Measurements from ENCODE around the gene TMEM201. TPM values are rescaled to one million over a fixed set of nuclear protein-coding genes. Genes with fewer than 3 reads are reported as not detected.

Gene TMEM201
- total RNA-seq, 4 donors from 2014 or later: 3.3 to 9.9 (median 8.7) TPM

DNA sequence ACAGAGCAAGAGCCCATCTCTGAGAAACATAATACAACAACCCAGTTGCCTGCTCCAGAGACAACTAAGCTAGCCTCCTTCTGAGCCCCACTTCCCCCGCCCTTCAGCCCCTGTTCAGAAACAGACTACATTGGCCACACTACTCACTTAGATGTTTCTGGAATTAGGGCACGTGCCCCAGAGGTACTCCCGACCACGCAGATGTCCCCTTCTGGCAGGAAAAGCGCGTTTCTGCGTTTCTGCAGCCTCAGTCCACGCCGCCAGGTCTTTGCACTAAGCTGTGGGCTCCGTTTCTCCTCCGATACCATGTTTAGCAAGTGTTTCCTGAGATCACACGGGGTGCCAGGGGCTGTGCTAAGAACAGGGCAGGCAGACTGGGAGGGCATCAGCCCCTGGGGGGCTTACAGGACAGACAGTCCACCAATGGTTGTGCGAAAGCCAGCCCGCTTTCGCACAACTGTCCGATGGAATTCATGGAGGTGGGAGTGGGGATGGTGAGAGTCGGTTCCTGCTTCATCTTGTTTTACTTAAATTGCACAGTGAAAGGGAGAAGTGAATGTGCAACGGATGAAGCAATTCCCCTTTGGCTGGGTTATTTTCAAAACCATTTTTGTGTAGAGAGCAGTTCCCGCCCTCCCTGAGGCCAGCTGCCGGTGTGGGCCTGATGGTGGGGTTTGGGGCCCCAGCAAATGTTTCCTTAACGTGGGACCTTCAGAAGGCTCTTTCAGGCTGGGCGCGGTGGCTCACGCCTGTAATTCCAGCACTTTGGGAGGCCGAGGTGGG lies 65.5 kb downstream of the TMEM201 start:
- DNase-seq: peak in 2 of 3 donors; percentile 58
- TF ChIP-seq, protein P1, sequence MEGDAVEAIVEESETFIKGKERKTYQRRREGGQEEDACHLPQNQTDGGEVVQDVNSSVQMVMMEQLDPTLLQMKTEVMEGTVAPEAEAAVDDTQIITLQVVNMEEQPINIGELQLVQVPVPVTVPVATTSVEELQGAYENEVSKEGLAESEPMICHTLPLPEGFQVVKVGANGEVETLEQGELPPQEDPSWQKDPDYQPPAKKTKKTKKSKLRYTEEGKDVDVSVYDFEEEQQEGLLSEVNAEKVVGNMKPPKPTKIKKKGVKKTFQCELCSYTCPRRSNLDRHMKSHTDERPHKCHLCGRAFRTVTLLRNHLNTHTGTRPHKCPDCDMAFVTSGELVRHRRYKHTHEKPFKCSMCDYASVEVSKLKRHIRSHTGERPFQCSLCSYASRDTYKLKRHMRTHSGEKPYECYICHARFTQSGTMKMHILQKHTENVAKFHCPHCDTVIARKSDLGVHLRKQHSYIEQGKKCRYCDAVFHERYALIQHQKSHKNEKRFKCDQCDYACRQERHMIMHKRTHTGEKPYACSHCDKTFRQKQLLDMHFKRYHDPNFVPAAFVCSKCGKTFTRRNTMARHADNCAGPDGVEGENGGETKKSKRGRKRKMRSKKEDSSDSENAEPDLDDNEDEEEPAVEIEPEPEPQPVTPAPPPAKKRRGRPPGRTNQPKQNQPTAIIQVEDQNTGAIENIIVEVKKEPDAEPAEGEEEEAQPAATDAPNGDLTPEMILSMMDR (IDR thresholded peaks at IDR 0.05): no peak
- no peak for TF ChIP-seq POLR2A (IDR thresholded peaks at IDR 0.05)
- H3K27me3 ChIP-seq: peaks cover 0 to 12% of the 10 kb centered on the region in 2 donors
- peaks cover 0 to 20% (median 13%) of the 10 kb centered on the region in 4 donors for H3K4me1 ChIP-seq
- H3K27ac ChIP-seq: peak overlapping the region; percentile 48 to 97 (median 82)
- peak overlapping the region; percentile 18 to 96 (median 61) for H3K4me3 ChIP-seq
- H3K9me3 ChIP-seq: no peaks in the 10 kb centered on the region
- H3K36me3 ChIP-seq: no peaks in the 10 kb centered on the region

DNA sequence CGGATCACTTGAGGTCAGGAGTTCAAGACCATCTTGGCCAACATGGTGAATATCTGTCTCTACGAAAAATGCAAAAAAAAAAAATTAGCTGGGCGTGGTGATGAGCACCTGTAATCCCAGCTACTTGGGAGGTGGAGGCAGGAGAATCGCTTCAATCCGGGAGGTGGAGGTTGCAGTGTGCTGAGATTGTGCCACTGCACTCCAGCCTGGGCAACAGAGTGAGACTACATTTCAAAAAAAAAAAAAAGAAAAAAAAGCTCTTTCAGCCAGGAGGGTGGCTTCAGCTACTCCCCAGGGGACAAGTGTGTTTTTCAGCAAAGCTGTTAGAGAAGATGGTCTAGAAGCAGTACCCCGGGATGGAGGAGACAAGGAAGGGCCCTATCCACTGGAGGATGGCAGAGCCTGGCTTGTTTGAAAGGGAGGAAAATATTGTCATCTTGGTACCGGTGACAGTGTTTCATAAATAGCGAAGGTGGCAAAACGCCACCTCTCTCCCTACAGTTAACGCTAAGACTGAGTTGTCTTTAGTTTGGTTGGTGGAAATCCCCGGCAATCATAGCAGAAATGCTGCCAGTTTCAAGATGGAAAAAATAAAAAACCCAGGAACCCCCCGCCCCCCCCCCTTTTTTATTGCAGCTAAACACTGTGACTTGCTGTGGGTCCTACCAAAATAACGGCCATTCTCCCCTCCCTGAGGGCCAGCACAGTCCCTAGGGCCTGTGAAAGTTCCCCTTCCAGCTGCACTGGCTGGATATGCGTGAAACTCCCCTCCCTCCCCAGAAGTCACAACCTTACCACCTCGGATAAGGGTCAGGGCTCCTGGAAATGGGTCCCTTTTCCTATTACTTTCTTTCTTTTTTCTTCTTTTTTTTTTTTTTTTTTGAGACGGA lies 66.4 kb downstream of the TMEM201 start:
- peak overlapping the region in 3 of 4 donors; percentile 76 to 97 (median 88) for H3K27ac ChIP-seq
- no peaks in the 10 kb centered on the region for H3K36me3 ChIP-seq
- peaks cover 0 to 12% of the 10 kb centered on the region in 2 donors for H3K27me3 ChIP-seq
- peak overlapping the region in 3 of 4 donors; percentile 3 to 96 (median 62) for H3K4me3 ChIP-seq
- TF ChIP-seq, protein P1 (IDR thresholded peaks at IDR 0.05): no peak
- no peak for TF ChIP-seq POLR2A (IDR thresholded peaks at IDR 0.05)
- peaks cover 0 to 20% (median 13%) of the 10 kb centered on the region in 4 donors for H3K4me1 ChIP-seq
- DNase-seq: peak in 1 of 3 donors; percentile 30
- H3K9me3 ChIP-seq: no peaks in the 10 kb centered on the region

DNA sequence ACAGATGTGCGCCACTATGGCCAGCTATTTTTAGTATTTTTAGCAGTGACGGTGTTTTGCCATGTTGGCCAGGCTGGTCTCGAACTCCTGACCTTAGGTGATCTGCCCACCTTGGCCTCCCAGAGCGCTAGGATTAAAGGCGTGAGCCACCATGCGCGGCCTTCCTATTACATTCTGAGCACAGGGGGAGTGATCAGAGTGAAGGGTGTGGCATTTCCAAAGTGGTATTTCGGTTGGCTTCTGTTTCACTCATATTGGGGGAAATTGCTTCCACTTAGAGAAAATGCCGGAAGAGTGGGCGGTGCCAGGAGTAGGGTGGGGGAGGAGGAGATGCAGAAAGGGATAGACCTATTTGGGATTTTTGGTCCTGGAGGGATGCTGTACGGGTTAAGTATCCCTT lies 67.1 kb downstream of the TMEM201 start:
- no peak for DNase-seq
- Histone ChIP-seq H3K9me3 (no peaks in the 10 kb centered on the region), H3K4me1 (peaks cover 0 to 18% (median 13%) of the 10 kb centered on the region in 4 donors), H3K27me3 (peaks cover 0 to 12% of the 10 kb centered on the region in 2 donors), H3K36me3 (no peaks in the 10 kb centered on the region), H3K4me3 (no peak overlapping the region), H3K27ac (peak overlapping the region in 1 of 4 donors; percentile 97)
- TF ChIP-seq, protein P1 (IDR thresholded peaks at IDR 0.05): no peak
- no peak for TF ChIP-seq POLR2A (IDR thresholded peaks at IDR 0.05)

DNA sequence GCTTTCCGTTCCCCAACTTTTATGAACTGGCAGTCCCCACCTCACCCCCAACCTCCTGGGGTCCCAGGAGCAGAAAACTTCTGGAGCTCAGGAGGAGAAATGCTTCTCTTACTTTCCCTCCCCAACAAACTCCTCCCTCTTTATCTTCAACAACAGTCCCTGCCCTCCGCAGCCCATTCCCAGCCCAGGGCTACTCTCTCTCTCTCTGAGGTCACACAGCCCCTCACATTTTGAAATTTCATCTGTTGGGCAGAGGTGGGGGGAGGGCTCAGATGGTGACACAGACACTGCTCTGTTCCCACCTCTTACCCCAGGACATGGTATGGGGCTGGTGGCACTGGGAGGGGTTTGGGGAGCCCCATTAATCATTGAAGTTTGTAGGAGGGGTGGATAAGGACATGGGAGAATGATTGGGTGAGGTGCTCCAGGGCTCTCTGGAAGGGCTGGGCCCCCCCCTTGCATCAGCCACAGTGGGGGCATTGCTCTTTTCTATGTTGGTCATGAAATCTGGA lies 68.9 kb downstream of the TMEM201 start:
- H3K4me3 ChIP-seq: no peak overlapping the region
- H3K27me3 ChIP-seq: peaks cover 0 to 3% of the 10 kb centered on the region in 2 donors
- H3K9me3 ChIP-seq: no peaks in the 10 kb centered on the region
- peaks cover 0 to 14% (median 7%) of the 10 kb centered on the region in 4 donors for H3K4me1 ChIP-seq
- TF ChIP-seq, protein P1 (IDR thresholded peaks at IDR 0.05): no peak
- no peak for TF ChIP-seq POLR2A (IDR thresholded peaks at IDR 0.05)
- no peaks in the 10 kb centered on the region for H3K36me3 ChIP-seq
- peak overlapping the region in 1 of 4 donors; percentile 97 for H3K27ac ChIP-seq
- no peak for DNase-seq

DNA sequence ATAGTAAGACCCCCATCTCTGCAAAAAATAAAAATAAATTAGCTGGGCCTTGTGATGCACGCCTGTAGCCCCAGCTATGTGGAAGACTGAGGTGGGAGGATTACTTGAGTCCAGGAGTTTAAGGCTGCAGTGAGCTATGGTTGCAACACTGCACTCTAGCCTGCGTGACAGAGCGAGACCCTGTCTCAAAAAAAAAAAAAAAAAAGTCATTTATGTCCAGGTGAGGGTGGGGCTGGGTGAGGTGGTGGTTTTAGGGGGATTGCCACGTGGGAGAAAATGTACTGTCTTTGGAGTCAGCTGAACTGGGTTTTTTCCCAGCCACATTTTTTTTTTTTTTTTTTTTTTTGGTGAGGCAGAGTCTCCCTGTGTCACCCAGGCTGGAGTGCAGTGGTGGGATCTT lies 69.5 kb downstream of the TMEM201 start:
- no peak for DNase-seq
- peak overlapping the region in 1 of 4 donors; percentile 97 for H3K27ac ChIP-seq
- H3K9me3 ChIP-seq: no peaks in the 10 kb centered on the region
- no peak for TF ChIP-seq POLR2A (IDR thresholded peaks at IDR 0.05)
- TF ChIP-seq, protein P1 (IDR thresholded peaks at IDR 0.05): no peak
- H3K4me3 ChIP-seq: no peak overlapping the region
- H3K36me3 ChIP-seq: no peaks in the 10 kb centered on the region
- H3K27me3 ChIP-seq: no peaks in the 10 kb centered on the region
- peaks cover 0 to 14% (median 6%) of the 10 kb centered on the region in 4 donors for H3K4me1 ChIP-seq

All from Peyer's patch (tissue), 4 donors.